UCSD-AML1 (cell line): Measurements from ENCODE around the gene TBX2.
"Not testable (repeated sequence)": the region's sequence is repeated elsewhere in the genome, so short reads cannot be mapped to it uniquely, and the experiment has no call there.

Experiments
- DNase-seq: peaks from one replicate; lab custom pipeline; 2025; ENCODE audit not compliant: unreplicated experiment; lab: John Stamatoyannopoulos, UW

The TBX2 gene

DNA sequence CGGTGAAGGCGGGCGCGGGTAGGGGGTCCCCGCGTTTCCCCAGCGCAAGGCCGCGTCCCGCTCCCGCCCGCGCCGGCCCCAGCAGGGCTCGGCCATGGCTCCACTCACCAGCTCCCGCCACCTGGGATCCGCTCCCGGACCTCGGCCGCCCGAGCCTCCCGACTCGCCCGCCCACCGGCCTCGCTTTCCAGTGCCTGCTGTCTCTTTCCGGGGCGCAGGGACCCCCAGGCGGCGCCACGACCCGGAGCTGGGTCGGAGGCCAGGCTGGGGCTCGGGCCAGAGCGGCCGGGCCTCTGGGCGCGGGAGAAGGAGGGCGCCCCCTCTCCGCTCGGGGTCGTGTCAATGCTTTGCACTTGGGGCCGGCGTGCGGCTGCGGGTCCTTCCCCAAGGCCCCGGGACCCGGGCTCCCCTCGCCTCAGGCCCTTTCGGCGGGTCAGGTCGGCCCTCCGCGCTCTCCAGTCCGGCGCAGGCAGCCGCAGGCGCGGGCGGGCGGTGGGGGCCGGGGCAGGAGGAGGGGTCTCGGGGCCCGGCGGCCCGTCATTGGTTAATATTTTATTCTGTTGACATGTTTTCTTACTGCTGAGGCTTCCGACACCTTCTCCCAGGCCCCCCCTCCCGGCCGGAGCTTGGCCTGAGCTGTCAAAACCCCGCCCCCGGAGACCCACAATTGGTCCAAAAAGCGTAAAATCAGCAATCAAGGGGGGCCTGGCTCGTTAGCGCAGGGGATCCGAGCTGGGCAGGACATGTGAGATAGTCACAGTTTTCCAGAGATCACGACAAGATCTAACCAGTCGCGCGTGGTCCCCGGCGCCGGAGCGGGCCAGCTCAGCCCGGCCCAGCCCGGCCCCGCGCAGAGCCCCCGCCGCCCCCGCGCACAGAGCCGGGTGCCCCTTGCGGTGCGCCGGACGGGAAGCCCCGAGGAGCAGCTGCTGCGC is at the start of gene TBX2:
TBX2 (plus strand) TSS at position 713 of the 935 bp plus-strand sequence. CDS start 334 bp downstream, outside the sequence.
- DNase-seq: no peak

DNA sequence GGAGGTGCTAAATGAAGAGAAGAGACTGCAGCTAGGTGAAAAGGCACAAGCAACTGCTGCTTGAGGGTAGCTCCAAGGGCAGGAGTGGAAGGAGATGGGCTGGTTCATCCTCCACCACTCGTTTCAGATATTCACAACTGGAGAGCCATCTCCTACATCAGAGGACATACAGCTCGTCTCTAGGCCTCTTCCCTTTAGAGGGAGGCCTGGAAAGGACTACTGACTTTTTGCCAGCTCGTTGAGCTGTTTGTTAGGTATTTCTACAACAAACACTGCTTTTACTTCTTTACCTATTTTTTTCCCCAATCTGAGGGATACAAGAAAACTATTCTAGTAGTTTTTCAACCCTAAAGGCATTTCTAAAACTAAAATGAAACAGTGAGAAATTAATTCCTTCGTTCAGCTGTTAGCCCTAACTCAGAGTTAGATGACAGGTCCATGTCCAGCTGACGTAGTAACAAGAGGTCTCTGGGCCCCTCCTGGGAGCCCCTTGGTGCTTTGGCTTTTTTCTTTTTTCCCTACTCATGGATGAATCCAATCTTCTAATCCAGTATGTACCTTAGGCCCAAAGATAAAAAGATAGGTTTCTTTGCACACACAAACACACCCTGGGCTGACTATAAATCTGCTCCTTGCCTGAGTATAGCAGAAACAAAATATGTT is 47.8 kb upstream of the TBX2 start:
- DNase-seq: no peak

DNA sequence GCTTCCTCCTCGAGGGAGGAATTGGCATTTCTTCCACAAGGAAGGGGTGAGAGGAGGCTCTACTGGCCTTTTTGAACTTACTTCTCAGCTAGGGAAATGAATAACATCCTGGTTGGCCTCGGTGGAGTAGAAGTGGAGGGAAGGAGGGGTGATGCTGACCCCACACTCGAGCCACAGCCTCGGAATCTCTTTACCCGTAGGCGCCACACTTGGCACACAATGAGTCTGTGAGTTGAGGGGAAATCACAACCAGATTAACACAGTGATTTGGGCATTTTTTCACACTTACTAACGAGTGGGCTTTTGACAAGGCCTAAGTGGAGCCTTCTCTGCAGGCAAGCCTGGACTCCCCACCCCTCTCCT is 47.3 kb upstream of the TBX2 start:
- no peak for DNase-seq

DNA sequence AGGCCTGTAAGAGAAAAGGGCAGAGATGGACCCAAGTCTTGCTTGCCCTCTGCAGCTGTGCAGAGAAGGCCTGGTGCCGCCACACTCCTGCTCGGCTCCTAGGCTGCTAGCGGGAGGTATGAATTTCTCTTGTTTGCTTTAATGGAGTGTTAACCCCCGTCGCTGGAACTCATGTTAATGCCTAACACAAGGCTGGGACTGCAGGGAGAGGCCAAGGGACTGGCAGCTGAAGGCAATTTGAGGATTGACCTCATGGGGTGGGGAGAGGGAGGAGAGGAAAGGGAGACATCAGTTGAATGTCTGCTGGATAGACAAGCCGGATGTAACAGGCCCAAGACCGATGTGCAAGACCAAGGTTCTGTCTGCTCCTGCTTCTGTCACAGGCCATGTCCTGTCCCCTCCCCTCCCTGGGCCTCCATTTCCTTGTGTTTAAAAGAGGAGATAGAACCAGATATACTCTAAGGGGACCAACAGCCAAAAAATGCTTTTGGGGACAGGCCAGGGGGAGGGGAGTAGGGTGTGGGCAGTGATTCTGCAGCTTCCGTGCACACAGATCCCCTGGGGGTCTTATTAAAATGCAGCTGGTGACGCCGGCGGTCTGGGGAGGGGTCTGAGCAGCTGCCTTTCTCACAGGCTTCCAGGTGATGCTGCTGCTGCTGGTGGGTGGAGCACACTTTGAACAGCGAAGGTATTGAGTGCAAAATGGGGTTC is 46.7 kb upstream of the TBX2 start:
- DNase-seq: no peak

DNA sequence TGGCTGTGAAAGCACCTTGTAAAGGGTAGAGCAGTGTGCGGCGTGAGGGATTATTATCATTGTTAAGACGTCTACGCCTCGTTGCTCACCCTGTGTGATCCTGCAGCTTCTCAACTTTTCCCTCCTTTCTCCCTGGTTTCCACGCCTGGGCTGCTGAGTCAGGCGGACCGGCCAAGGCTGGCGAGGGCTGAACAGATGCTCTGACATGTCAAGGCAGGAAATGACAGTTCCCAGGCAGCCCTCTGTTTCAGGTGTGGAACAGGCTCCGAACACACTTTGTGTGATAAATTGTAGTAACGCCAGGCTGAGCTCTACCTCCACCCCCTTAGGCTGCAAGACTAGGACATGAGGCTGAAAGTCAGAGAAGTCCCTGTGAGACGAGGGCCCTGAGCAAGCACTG is 46.0 kb upstream of the TBX2 start:
- no peak for DNase-seq

DNA sequence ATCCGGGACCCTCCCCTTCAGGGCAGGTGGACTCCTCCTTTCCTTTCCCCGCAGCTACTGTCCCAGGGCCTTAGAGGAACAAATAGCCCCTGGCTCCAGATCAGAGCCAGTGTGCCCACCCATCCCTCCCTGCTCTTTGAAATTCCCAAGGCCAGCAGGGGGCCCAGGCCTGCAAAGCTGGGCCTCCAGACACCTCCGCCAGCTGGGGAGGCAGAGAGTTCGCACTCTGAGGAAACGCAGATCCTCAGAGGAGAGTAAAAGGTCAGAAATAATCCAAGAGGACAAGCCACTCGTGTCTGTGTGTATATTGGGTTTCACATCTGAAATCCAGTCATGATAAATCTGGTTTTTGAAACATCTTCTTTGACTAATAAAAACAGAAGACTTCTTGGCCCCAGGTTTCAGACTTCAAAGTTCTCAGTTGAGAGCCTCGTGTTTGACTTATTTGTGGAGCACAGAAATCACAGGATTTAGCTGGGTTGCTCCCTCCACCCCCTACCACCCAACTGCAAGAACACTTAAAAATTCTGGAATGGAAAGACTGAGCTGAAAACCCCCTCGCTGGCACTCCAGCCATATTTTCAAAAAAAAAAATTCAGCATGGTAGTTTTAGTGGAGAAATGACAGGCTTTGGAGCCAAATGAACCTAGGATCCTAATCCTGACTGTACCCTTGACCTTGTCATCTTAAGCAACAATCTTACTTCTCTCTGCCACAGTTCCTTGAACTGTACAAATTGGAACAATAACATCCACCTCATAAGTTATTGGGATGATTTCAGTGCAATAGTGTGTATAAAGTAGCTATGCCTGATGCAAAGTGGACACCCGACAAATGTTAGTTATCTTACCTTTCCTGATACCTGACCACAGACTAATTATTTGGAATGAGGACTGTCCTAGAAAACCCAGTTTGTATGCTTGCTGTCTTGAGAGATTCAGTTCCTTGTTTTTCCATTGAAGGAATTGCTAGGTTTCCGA is 44.5 kb upstream of the TBX2 start:
- no peak for DNase-seq

DNA sequence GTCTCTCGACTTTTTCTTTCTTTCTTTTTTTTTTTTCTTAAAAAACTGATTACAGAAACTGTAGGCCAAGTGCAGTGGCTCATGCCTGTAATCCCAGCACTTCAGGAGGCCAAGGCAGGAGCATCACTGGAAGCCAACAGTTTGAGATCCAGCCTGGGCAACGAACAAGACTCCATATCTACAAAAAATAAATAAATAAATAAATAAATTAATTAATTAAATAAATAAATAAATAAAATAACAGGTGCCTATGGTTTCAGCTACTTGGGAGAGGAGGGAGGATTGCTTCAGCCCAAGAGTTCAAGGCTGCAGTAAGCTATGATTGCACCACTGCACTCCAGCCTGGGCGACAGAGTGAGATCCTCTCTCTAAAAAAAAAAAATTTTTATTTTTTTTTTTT is 42.6 kb upstream of the TBX2 start:
- not testable (repeated sequence) for DNase-seq

DNA sequence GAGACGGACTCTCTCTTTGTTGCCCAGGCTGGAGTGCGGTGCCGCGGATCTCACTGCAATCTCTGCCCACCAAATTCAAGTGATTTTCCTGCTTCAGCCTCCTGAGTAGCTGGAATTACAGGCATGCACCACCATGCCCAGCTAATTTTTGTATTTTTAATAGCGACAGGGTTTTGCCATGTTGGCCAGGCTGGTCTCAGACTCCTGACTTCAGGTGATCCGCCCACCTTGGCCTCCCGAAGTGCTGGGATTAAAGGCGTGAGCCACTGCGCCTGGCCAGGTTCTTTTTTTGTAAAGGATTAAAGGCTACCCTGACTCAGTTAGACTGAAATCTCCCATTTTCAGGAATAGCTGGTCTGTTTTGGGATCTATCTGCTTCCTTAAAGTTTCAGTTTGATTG is 40.1 kb upstream of the TBX2 start:
- DNase-seq: not testable (repeated sequence)

DNA sequence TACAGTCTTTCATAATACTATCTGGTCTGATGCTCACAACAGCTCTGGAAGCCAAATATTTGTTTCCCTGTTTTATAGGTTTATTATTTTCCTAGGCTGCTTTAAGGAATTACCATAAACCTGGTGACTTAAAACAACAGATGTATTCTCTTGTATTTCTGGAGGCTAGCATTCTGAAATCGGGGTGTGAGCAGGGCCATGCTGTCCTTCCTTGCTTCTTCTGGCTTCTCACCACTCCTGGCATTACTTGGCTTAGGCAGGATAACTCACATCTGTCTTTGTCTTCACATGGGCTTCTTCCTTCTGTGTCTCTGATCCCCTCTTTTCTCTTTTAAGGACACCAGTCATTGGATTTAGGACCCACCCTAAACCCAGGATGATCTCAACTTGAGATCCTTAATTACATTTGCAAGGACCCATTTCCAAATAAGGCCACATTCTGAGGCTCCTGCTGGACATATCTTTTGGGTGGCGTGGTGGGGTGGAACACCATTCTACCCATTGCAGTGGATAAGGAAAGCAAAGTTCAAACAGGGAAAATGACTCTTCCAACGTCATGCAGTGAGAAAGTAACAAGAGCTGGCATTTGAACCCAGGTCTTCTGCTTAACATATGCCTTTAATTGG is 39.2 kb upstream of the TBX2 start:
- no peak for DNase-seq

DNA sequence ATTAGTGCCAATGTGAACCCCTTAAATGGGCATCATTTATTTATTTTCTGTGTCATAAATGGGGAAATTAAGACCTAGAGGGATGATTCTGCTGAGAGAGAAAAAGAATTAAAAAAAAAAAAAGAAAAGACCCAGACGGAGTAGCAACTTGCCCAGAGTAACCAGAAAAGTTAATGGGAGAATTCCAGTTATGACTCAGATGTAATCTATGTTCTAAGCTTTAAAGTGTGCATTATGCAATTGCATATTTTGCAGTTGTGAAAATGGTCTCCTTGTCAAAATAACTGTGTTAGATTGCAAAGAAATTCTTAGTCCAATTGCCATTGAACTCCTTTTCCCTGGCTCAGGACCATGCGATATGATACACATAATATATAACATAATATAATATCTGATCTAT is 38.6 kb upstream of the TBX2 start:
- DNase-seq: no peak

DNA sequence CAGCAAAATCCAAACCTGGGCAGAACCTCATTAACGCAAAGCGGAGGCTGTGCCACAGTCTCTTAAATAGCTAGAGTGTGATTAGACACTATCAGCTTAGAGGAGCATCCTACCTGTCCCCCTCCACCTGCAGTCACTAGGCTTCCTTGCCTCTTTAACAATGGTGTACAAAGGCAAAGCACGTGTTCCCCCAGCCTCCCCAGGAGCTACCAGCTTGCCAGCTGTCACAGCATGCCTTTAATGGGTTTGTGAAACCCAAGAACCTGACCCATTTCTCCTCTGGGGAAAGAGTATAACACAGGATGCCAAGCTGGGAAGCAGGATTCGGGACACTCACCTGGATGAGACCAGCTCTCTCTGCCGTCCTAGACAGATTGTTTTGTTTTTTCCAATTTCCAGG is 37.2 kb upstream of the TBX2 start:
- DNase-seq: no peak

DNA sequence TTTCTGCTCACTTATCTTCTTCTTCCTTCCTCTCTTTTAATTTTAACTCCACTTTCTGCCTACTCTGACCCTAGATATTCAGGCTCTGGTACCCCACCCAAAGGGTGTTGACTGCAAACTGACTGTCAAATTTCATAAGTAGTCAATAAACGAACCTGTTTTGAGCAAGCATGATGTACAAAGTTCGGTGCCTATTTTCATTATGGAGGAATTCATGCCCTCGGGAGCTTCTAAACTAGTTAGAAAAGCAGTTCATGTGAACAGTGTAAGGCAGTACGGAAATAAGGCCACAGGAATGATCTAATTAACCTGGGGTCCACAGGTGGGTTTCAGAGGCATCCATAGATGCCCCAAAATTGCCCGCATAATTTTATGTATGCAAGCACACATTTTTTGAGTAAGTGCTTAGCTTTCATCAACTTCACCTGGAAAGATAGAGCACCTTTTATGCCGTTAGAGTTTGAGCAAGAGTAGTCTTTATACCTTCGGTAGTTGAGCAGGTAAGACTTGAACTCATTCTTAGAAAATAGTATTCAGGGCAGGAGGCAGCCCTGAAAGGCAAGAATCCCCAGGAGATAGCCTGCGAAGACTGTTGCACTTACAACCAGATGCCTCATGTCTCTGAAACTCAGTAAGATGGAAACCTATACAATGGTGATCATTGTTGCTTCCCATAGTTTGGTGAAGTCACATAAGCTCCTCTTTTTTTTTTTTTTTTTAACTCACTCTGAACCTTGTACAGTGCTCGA is 36.6 kb upstream of the TBX2 start:
- no peak for DNase-seq

DNA sequence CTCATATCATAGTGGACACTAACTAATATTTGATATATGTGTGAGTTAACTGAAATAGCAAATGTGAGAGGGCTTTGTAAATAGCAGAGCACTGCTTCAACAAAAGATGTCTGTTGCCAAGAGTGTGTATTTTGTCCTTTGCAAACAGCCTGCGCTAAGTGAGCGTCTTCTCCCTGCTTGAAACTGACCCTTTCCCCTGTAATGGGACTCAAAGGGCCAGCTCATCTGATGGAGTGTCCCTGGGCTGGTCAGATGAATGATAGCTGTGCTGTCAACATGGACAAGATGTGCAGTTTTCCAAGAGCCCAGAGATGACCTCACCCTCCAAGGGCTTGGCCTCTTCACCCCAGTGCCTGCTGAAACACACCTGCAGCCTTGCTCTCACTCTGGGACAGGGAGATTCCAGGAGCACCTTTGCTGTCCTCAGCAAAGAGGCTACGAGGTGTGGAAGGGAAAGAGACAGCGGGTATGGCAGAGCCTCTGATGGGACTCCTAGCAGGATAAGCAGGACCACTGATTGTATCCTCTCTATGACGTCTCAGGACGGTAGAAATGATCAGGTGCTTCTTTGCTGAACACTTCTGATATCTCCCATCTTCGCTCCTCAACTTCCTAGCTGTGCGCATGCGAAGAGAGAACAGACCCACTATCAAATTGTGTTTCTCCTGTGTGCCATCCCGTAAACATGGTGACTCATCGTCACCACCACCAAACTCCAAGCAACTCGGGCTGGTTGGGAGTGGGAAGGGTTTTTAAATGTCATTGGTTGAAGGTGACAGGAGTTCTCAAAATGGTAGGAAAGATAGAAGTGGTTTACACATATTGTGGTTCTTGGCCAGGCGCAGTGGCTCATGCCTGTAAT is 35.8 kb upstream of the TBX2 start:
- DNase-seq: no peak

DNA sequence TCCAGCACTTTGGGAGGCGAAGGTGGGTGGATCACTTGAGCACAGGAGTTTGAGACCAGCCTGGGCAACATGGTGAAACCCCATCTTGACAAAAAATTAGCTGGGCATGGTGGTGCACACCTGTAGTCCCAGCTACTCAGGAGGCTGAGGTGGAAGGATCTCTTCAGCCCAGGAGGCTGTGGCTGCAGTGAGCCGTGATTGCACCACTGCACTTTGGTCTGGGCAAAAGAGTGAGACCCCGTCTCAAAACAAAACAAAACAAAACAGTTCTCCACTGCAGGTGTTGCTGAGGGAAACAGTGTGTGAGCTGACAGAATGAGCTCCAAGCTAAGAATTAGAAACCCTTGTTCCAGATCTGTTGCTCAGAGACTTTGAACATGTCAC is 35.2 kb upstream of the TBX2 start:
- no peak for DNase-seq

DNA sequence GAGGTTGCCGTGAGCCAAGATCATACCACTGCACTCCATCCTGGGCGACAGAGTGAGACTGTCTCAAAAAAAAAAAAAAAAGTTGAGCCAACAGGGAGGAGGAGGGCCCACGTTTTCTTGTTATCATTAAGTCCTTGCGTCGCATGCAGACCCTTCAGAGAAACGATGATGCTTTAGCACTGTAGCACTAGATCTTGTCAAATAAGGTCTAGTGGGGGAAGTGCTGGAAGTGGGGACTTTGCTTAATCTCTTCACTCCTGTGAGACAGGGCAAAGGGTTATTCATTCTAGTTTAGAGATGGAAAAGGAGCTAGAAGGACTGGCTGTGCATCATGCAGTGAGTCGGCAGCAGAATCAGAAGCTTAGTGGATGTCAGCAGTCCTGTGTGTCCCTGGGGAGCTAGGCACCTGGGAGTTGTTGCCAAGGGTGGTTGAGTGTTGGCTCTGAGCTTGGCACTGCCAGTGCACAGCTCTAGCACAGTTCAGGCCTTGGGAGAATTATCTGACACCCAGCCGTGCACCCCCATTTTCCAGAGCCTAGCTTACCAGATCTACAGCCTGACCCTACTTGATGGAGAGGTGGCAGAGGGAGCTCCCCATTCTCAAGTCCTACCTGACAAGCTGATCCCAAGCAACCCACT is 33.4 kb upstream of the TBX2 start:
- DNase-seq: no peak

DNA sequence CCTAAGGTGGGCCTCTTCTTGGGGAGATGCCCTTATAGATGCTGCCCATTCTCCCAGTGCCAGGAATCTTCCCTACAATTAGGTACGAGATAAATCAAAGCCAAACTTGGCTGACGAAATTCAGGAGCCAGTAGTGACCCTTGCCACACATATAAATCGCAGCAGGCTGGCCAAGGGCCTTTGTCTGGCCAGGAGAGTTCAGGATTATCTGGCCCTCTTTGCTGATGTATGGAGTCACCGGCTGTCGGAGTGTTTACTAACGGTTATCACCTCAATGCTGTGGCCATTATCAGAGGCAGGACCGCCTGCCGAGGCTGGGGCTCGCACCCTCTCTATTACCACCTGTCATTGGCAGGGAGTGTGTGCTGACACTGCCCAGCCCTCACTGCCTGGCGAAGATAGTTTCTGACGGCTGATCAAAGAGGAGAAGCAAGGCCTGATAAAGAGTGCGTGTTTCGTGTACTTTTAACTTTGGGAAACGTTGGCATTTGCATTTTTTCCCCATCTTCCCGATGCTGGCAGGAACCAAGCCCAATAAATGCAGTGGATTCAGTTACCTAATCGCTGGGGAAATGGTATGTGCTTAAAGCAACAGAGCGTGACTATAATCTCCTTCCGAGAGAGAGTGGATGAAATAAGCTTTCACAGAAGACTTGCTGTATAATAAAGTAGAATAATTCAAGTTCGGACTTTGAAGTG is 32.8 kb upstream of the TBX2 start:
- DNase-seq: no peak

DNA sequence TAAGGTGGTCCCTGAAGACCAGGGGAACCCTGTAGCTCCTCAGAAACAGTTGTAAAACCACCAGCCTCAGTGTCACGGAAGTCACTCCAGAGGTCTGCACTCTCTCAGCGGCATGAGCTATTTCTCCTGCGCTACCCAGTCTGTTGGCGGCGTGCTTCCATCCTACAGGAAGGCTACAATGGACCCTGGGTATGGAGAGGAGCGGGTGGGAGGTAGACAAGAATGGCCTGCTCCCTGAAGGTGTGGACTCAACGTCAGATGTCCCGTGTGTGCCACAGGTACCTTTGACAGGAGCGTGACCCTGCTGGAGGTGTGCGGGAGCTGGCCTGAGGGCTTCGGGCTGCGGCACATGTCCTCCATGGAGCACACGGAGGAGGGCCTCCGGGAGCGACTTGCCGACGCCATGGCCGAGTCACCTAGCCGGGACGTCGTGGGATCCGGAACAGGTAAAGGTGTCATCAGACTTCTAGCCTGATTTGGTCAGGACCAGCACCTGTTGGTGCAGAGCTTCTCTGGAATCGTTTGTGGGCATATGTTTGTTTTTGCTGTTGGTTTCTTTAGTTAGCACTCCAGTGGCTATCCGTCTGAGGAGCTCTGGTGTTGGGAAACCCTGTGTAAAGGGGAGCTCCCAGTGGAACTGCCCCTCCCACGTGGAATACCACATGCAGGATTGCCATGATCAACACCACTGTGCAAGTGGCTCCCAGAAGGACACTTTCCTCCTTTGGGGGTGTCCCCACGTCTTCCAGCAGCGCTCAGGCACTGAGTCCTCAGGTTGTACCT is 31.4 kb upstream of the TBX2 start:
- no peak for DNase-seq
